ENCODE data around the gene SIAE. TPM values are rescaled to one million over a fixed set of nuclear protein-coding genes. Genes with fewer than 3 reads are reported as not detected.

SIAE gene
- total and polyA plus RNA-seq, 2 of the 4 experiments (the other 2 are of a cell fraction): 4.7 to 12.0 TPM

DNA sequence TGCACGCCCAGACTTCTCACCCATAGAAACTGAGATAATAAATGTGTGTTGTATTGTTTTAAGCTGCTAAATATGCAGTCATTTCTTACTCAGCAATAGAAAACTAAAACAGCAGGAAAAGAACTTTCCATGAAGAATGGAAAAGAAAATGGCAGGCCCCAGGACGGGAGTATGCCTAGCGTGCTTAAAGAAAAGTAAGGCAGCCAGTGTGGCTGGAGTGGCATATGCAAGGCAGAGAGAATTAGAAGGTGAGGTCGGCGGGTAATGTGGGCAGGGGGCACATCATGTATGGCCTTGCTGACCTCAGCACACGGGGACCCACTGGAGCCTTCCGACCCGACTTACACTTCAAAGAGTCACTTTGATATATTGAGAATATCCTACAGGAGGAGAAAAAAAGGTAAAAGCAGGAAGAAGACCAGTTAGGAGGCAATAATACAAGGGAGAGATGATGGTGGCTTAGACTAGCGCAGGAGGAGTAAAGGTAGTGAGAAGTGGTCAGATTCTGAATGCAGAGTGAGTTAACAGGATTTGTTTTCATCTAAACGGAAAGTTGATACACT, 30.4 kb downstream of the SIAE start (continued):
- TF ChIP-seq MAZ (IDR thresholded peaks at IDR 0.05; ENCODE audit: borderline replicate concordance, low read depth, low read length): no peak

DNA sequence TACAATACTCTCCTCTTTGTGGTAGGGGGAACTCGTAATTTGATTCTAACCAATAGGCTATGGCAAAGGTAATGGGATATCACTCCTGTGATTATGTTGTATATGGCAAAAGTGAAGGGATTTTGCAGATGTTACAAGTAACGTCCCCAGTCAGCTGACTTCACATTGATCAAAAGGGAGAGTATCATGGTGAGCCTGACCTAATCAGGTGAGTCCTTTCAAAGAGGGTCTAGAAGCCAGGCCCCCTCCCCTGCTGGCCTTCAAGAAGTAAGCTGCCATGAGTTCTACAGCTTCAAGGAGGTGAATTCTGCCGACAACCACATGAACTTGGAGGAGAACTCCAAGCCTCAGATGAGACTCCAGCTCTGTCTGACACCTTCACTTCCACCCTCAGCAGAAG, 30.9 kb downstream of the SIAE start:
- H4K8ac ChIP-seq (ENCODE audit: low read depth in 2 of 2, low read length in 2 of 2): no peak overlapping the region
- ChIA-PET CTCF (interaction anchor here (2.6 kb wide), 1 partner anchor 9 kb away, joined by 10 read pairs; no protein-coding TSS in a partner anchor), POLR2A (ENCODE audit: unreplicated experiment) (no interaction called here)
- H3K4ac ChIP-seq (ENCODE audit: low read depth, low read length): no peak overlapping the region
- no peak overlapping the region for H3K18ac ChIP-seq (ENCODE audit: low read depth, low read length)
- H2BK120ac ChIP-seq (ENCODE audit: low read depth, low read length): 0 out of 2 replicates have a peak overlapping the region, but pooled peaks have one; percentile 35
- H2BK15ac ChIP-seq (ENCODE audit: low read depth, low read length): no peak overlapping the region
- H3K27me3 ChIP-seq (ENCODE audit: control insufficient read depth, insufficient read depth, low read length): no peaks in the 10 kb centered on the region
- H3K4me3 ChIP-seq (ENCODE audit: insufficient read depth, low read depth, low read length): no peak overlapping the region
- no peak overlapping the region for H3K23ac ChIP-seq (ENCODE audit: low read depth, low read length)
- WGBS, 2 experiments (ENCODE audit: extremely low coverage in 2 of 2, insufficient read length in 1 of 2): no CpG with 5 or more reads among the region's 3 CpGs
- no peaks in the 10 kb centered on the region; the same call in 1 of the 2 replicates for H4K20me1 ChIP-seq (ENCODE audit: insufficient read depth, low read length)
- peaks cover 6% of the 10 kb centered on the region for H3K4me1 ChIP-seq (ENCODE audit: control insufficient read depth, insufficient read depth, low read length)
- ATAC-seq (ENCODE audit: low read depth) (no peak), DNase-seq (no peak)
- H3K79me1 ChIP-seq (ENCODE audit: low read depth in 1 of 2, low read length in 2 of 2): no peaks in the 10 kb centered on the region
- 0 out of 2 replicates have a peak overlapping the region, but pooled peaks have one; percentile 7 for H2AK5ac ChIP-seq (ENCODE audit: low read depth, low read length)
- no peak overlapping the region for H2BK5ac ChIP-seq (ENCODE audit: low read depth, low read length, poor library complexity, severe bottlenecking)
- H3K9ac ChIP-seq (ENCODE audit: low read depth, low read length): no peak overlapping the region
- no peak overlapping the region for H2AFZ ChIP-seq (replicated peaks; ENCODE audit: low read length, poor library complexity)
- H3K36me3 ChIP-seq (ENCODE audit: control insufficient read depth, insufficient read depth, low read length): peaks cover 5% of the 10 kb centered on the region
- H2BK20ac ChIP-seq (ENCODE audit: low read depth, low read length): peak overlapping the region; percentile 35; the same call in 1 of the 2 replicates
- H3K9me1 ChIP-seq (ENCODE audit: insufficient read depth, low read length): peaks cover 6% of the 10 kb centered on the region; the same call in 1 of the 2 replicates
- in situ Hi-C loops (cut with MboI; ENCODE audit: low sequenced_read_pairs): loop anchor here (10.0 to 25.0 kb wide), 2 partner anchors 192 to 945 kb away; partner anchors contain the start of gene STT3A
- no peaks in the 10 kb centered on the region for H3K9me3 ChIP-seq (ENCODE audit: control insufficient read depth, insufficient read depth, low read length)
- H2AK9ac ChIP-seq (replicated peaks; ENCODE audit: low read depth, low read length, poor library complexity): no peak overlapping the region
- H4K5ac ChIP-seq (ENCODE audit: low read depth, low read length): no peak overlapping the region
- H3K14ac ChIP-seq (replicated peaks; ENCODE audit: low read depth, low read length): no peak overlapping the region
- intact Hi-C loops (cut with micrococcal nuclease): loop anchor here (5.0 kb wide), 1 partner anchor 310 kb away; the partner anchor contains the start of gene CCDC15
- no peak overlapping the region for H3K56ac ChIP-seq (ENCODE audit: extremely low read depth, insufficient read depth, low read length)
- no peak overlapping the region for H4K91ac ChIP-seq (ENCODE audit: insufficient read depth, low read depth, low read length)
- dilution Hi-C loops (cut with HindIII; ENCODE audit: low sequenced_read_pairs, unreplicated experiment): no loop called here
- H3K27ac ChIP-seq (ENCODE audit: insufficient read depth, low read length): no peak overlapping the region
- BruUV-seq (replicated peaks): no TSS peak
- no peak overlapping the region for H3K4me2 ChIP-seq (ENCODE audit: low read depth, low read length)
- TF ChIP-seq, protein P1, sequence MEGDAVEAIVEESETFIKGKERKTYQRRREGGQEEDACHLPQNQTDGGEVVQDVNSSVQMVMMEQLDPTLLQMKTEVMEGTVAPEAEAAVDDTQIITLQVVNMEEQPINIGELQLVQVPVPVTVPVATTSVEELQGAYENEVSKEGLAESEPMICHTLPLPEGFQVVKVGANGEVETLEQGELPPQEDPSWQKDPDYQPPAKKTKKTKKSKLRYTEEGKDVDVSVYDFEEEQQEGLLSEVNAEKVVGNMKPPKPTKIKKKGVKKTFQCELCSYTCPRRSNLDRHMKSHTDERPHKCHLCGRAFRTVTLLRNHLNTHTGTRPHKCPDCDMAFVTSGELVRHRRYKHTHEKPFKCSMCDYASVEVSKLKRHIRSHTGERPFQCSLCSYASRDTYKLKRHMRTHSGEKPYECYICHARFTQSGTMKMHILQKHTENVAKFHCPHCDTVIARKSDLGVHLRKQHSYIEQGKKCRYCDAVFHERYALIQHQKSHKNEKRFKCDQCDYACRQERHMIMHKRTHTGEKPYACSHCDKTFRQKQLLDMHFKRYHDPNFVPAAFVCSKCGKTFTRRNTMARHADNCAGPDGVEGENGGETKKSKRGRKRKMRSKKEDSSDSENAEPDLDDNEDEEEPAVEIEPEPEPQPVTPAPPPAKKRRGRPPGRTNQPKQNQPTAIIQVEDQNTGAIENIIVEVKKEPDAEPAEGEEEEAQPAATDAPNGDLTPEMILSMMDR (conservative IDR thresholded peaks at IDR 0.05; ENCODE audit: low read depth, low read length): no peak
- TF ChIP-seq, protein P2, sequence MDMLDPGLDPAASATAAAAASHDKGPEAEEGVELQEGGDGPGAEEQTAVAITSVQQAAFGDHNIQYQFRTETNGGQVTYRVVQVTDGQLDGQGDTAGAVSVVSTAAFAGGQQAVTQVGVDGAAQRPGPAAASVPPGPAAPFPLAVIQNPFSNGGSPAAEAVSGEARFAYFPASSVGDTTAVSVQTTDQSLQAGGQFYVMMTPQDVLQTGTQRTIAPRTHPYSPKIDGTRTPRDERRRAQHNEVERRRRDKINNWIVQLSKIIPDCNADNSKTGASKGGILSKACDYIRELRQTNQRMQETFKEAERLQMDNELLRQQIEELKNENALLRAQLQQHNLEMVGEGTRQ (IDR thresholded peaks at IDR 0.05; ENCODE audit: low read depth, low read length): no peak
- TF ChIP-seq NFE2L2 (IDR thresholded peaks at IDR 0.05; ENCODE audit: low read depth, low read length) (no peak), POLR2A (IDR thresholded peaks at IDR 0.05; ENCODE audit: low read depth, low read length) (no peak), MAZ (IDR thresholded peaks at IDR 0.05; ENCODE audit: borderline replicate concordance, low read depth, low read length) (no peak), SMC3 (IDR thresholded peaks at IDR 0.05; ENCODE audit: low read depth, low read length) (no peak), MAFK (IDR thresholded peaks at IDR 0.05; ENCODE audit: low read depth, low read length) (no peak)
